CD1c-positive myeloid dendritic cell (primary cell): ENCODE data around the gene CPTP.

Source experiments
- DNase-seq: peaks from one replicate; pipeline ENCODE4 v3.0.0-alpha.2; 2016; ENCODE audit errors: extremely low spot score

CPTP gene

DNA sequence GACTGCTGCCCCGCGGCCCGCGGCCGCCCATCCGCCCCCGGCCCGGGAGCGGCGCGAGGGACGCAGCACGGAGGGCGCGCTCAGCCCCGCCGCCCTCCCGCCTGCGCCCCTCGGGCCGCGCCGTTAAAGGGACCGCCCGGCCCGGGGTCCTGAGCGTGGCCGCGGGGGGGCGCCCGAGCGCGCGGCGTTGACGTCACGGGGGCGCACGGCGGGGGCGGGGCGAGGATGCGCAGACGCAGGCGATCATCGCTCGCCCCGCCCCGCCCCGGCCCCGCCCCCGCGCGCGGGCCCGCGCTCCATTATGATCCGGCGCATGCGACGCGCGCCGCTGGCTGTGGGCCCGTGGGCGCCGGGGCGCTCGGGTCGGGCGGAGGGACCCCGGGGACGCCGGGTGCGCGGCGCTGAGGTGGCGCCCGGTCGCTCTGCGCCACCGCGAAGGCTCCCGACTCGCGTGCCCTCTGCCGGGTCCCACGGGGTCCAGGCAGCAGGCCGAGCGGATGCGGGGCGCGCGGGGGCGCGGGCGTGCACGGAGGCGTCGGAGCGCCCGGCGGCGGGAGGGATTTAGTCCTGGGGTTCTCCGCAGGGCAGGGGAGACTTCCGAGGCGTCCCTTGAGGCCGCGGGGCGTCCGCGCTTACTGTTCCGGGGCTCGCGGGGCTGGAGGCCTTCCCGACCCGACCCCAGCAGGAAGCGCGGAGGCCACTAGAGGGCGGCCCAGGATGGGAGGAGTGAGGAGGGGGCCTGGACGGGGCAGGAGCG is 24.8 kb downstream of the CPTP start, which contains the start of gene DVL1:
Gene DVL1, minus strand, starts transcription at position 163 of the 757 bp plus-strand sequence. CDS start 353 bp downstream, outside the sequence.
- peak; percentile 86 for DNase-seq

DNA sequence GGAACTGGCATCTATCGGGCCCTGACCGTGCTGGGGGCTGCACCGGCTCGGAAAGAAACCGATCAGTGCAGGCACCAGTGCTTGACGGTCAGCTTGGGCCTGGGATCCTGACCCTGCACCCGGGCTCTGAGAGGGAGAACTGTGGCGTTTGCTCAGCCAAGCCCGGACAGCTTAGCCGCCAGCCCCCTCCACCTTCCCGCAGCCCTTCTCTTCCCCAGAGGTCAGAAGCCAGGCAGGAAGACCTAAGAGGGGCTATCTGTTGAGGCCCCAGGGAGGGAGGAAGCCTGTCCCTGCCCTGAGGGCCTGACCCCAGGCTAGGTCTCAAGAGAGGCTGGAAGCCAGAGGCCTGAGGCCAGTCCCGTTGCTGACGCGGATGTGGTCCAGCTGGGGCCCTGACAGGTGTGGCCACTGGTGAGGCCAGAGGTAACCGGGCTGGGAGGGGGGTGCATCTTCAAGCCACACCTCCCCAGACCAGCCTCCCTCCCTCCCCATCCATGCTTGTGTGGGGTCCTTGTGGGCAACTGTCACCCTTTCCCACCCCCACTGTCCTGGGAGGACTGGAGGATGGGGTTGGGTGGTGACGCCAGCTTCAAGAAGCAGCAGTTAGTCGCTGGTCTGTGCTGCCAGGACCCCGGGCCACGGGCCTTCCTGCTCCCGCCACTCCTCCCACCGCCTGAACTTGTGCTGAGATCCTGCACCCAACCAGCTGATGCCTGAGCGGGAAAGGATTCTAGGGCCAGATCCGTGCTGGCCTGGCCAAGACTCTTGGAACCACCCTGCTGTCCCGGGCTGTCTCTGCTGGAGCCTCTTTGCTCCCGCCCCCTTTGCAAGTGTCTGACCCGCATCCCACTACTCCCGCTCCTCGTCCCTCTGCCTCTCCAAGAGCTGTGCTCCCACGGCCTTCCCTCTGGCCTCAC is 27.2 kb downstream of the CPTP start:
- DNase-seq, result no peak

DNA sequence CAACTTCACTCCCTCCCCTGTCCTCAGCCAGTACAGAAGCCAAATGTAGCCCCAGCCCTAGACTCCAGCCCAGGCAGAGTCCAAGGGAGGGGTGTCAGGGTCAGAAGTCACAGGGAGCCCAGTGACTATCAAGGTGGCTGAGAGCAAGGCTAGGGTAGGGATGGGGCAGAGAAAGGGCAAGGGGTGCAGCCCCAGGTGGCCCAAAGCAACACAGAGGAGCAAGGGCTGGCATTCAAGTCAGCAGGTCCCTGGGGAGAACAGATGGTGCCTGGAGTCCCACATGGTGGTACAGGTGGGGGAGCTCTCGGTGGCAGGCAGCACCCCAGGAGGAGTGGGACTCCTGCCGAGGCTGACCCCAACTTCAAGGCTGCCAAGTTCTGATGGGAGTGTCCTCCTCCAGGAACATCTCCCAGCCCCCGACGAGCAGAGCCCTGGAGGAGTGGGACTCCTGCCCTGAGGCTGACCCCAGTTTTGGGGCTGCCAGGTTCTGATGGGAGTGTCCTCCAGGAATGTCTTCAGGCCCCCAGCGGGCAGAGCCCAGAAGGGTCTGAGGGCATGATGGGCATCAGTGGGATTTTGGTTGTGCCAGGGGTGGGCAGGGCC is 28.3 kb downstream of the CPTP start:
- DNase-seq, result no peak

DNA sequence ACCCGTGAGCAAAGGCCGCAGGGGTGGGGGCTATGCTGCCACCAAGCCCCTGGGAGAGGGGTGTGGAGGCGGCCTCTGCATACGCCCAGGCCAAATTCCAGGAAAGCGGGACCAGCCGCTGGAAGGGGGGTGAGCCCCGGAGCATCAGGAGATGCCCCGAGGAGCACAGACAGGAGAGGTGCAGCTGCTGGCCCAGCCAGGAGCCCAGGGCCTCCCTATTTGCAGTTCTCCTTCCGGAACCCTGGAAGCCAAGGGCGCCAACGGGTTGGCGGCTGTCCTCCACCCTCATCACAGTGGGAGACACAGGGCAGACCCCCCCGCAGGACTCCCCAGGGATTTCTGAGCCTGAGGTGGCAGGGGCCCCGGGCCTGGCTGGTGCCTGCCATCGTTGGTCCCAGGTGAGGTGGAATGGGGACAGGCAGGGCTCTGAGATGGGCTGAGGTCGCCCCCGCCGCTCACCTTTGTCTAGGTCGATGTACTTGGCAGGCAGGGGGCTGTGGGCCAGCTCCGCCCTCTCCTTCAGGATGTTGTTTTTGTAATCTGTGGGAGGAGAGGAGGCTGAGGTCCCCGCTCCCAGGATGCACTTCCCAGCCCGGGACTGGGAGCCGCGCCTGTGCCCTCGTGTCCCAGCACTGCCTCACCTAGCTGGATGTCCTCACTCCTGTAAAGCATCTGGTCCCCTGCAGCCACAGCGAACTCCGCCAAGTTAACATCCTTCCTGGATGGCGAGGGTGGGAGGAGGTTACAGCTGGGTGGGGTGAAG is 29.0 kb downstream of the CPTP start:
- no peak for DNase-seq

DNA sequence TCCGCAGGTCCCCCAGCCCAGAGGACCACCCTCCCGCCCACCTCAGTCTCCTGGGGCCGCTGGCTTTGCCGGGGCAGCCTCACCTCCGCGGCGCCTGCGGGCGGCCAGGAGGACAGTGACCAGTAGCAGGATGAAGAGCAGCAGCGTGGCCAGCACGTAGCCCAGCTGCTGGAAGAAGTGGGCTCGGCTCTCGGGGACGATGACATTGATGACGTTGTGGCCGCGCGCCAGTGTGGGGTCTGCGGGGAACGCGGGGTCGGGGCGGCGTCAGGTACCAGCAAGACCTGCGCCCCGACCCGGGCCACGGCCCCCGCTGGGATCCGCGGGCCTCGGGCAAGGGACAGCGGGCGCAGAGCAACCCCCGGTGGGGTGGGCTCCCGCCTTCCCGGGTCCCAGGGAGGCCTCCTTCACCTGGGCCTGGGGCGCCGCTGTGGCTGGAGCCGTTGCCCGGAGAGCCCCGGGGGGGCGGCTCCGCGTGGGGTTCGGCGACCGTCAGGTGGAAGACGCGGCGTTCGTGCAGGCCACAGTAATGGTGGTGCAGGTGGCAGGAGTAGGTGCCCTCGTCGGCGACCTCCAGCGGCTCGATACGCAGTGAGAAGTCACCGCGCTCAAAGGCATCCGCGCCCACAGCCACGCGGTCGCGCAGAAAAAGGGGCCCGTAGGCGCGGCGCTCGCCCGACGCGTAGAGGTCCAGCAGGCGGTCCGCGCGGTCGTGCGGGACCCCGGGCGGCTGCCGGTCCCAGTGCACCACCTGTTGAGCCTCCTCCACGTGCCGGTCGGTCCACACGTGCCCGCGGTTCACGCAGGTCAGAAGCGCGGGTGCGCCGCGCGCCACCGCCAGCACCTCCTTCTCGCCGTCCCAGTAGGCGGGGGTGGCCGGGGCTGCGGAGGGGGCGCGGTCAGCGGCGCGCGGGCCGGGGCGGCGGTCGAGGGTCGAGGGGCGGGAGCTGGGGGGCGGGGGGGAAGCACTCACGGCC is 30.0 kb downstream of the CPTP start:
- no peak for DNase-seq

DNA sequence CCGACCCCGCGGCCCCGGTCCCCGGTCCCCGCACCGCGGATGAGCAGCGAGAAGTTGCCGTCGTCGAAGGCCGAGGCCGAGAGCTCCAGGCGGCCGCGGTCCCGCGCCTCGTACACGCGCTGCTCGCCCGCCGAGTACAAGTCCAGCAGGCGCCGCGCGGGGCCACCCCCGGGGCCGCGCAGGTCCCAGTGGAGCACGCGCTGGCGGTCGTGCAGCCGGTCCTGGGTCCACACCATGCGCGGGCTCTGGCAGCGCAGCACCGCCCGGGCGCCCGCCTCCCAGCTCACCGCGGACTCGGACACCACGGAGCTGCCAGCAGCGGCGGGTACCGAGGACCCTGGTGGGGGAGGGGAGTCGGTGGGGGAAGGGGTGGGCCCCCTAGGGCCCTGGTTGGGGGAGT is 30.8 kb downstream of the CPTP start:
- peak; percentile 60 for DNase-seq

DNA sequence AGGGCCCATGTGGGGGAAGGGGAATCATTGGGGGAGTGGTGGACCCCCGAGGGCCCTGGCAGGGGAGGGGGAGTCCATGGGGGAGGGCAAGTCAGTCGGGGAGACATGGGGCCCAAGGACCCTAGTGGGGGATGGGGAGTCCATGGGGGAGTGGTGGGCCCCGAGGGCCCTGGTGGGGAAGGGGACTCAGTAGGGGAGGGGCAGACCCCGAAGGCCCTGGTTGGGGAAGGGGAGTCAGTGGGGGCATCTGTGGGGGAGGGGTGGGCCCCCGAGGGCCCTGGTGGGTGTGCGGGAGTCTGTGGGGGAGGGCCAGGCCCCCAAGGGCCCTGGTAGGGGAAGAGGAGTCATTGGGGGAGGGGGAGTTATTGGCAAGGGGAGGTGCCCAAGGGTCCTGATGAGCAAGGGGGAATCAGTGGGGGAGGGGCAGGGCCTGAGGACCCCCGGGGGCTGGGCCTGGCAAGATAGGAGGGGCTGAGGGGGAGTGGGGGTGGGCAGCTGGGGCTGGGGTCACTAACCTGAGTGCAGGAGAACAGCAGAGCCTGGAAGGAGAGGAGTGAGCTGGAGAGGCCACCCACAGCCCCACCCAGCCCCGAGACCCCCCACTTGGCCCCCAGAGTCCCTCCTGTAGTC is 31.7 kb downstream of the CPTP start:
- DNase-seq, result no peak

DNA sequence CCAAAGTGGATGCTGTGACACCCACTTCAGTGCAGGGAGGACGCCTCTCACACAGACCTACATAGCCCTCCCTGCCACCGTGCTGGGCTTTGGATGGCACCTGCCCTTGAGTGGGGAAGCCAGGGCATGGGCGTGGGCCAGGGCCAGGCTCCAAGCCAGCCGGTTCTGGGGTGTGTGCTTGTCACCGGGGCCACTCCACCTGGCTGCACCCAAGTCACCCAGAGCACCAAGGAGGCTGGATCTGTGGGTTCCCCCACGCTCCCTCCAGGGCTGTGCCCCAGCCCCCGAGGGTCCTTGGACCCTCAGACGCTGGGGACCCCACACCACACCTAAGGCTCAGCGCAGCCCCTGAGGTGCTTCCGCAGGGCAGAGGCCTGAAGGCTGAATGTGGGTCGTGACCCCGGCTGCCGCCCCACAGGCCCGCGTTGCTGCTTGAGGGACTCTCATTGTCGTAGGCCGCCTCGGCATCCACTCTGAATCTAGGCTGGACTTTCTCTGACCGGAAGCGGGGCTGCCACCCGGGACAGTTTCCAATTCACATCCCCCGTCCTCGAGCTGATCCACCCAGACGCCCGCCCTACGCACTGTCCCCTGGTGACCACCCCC is 32.3 kb downstream of the CPTP start:
- DNase-seq, result no peak

DNA sequence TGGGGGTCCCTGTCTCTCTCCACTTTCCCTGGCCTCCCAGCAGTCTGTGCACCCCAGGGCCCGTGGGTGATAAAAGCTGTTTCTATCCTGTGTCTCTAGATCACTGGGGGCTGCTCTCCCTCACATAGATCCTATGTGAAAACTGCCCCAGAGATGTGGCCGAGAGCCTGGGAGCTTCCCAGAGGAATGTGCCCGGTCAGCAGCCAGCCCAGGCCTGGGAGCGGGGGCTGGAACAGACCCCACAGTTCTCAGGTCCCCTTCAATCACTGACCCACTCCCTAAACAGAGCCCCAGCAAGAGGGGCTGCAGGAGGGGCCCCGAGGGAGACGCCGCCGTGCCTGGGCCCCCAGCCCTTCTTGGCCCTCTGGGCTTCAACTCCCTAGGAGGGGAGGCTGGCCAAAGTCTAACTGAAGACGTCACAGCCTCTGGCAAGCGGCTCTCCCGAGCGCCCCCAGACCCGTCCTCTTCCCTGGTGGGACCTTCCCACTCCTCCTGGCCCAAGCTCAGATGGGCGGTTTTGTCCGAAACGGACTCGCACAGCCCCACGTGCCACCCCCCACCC is 33.4 kb downstream of the CPTP start:
- no peak for DNase-seq

DNA sequence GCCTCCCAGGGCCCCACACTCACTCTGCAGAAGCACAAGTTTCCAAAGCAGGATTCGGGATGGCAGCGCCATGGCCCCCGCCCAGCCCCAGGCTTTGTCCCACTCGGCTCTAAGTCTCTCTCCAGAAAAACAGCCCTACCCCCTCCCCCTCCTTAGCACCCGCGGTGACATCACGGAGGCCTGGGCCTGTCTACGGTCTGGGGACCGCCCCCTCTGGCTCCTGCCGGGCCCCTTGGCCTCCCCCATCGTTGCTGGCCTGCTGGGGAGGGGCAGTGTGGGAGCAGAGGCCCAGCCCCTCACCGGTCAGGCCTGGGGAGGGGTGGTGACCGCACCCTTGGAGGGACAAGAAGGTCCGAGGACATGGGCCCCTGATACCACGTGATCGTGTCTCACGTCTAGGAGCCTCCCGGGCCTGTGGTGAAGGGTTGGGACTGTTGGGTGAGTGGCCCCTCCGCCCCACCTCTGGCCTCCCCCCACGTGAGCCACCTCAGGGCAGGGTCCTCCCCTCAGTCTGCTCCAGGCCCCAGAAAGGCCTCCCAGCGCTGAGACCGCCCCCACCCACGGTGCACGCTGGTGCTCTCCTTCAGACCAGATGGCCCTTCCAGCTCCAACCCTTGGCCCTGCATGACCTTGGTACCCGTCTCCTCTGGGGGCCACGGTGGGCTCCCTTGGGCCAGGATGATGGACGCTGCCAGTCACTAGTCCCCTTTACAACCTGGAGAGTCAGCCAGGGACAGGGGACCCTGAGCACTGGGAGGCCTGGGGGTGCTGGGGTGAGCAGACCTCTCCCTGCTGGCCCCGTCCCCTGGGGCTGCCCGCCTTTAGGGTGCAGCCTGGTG is 34.0 kb downstream of the CPTP start, which contains the start of gene MXRA8:
Gene MXRA8, minus strand, starts transcription at position 123 of the 839 bp plus-strand sequence. Its CDS starts 51 bp downstream, at position 72.
- DNase-seq, result no peak

DNA sequence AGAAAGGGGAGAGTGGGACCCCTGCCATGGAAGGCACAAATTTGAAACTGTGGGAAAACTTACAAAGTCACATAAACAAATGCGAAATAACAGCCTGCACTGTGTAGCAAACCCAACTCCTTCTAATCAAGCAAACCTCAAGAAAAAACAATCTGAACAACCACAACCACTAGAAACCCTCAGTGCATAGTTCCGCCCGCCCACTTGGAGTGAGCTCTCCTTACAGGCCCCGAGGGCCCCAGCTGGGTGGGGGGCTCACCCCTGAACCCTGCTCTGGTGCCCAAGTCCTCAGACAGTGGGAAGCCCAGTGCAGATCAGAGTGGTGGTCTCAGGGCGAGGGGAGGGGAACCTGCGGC is 34.7 kb downstream of the CPTP start:
- DNase-seq, result no peak

DNA sequence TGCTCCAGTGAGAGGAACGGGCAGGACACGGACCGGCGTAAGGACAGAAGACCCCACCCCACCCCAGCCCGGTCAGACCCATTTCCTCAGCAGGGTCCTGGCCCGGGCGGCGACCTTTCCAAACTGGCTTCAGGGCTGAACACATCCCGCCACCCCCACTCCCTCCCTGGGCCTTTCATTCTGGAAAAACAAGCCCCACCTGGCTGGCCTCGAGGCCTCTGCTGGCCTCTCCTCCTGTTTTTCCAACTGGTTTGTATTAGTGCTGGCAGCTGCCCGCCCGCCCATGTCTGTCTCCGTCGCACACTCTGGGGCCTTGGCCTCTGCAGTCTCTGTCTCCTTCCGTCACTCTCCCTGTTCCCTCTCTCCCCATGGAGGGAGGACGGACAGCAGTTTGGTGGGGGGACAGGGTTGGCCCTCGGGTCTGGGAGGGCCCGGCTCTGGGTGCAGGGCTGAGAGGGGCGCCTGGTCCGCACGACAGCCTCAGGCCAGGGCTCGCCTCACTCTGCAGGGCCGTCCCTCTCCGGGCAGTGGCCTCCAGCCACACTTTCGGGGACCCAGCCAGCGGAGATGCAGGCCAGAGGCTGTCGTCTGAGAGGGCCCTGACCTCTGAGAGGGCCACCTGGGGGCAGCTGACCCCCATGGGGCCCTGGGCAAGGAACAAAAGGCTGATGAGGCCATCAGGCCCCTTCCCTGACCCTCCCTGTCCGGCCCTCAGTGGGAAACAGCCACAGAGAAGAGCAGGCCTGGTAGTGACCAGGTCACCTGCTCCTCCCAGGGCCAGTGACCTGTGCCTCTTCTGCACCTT is 35.3 kb downstream of the CPTP start:
- no peak for DNase-seq

DNA sequence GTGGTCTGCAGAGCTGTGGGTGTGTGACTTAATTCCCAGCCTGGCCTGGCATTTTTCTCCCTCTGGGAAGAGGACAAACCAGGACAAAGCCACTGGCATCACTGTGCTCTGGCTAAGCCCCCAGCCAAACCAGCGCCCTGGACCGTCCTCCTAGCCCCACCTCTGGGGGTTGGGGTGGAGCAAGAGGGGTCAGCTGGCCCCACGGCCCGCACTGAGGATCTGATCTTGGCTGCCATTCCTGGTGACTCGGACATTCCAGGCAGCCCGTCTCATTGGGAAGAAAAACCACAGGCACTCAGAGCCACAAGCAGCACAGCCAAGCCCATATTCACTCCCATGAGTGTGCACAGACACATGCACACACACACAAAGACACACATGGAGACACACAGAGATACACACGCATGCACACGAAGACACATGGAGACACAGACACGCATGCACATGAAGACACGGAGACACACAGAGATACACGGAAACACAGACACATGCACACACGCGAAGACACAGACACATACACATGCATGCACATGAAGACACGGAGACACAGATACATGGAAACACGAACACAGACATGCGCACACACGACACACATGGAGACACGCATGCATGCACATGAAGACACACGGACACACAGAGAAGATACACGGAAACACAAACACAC is 36.0 kb downstream of the CPTP start:
- no peak for DNase-seq

DNA sequence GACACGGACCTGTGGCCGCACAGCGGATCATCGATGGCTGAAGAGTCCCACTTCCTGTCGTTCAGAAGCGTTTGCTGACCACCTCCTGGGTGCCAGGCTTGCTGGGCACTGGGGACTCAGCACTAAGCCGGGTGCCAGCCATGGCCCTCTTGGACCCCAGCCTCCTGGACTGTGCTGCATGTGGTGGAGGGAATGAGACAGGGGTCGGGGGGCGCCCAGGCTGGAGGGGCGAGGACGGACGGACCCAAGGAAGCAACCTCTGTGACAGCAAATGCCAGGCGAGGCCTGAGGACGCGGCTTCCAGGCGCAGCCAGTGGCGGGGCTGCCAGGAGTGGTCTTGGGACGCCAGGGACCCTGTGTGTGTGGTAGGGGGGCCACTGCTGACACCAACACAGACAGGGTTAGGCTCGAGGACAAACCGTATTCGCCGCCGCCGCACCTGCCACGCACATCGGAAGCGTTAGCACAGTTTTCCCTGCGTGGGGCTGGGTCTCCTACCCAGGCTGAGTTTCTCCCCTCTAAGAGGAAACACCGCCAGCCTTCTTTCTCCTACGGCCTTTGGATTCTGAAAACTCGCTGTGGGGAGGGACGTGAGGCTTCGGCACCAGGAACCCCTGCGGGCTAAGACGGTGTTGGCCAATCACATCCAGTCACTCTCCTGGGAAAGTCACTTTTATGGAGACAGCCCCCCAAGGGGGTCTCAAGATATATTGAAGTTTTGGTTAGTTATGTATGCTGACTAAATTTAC is 36.8 kb downstream of the CPTP start:
- DNase-seq, result no peak

DNA sequence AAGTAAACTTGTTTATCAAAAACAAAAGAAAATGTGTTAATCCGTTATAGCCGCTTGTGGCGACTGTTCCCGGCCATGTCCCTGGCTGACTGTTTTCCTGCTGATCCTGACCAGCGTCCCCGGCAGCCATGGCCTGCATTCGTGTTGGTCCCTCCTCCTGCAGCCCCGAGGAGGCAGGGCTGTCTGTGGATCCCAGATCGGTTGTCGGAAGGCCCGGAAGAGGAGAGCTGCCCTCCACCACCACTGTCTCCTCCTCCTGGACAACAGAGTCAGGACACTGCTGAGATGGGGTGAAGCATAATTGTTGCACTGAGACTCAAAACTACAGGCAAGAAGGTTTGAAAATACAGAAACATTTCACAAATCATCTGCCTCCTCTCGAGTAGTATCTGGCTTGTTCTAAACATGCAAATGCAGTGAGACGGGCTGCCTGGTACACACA is 37.4 kb downstream of the CPTP start:
- no peak for DNase-seq

DNA sequence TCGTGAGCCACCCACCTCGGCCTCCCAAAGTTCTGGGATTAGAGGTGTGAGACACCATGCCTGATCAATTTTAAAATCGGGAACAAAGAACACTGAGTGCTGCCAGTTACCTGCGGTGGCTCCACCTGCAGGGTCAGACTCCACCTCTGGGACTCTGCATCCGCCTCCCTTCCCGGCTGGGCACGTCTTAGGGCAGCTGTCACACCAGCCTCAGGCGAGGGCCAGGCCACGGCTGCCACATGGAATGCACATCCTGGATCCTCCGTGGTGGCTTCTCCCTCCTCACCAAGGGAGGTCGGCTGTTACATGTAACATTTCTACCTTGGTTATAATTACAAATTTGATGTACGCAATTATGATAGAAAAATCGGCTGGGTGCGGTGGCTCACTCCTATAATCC is 39.7 kb downstream of the CPTP start:
- no peak for DNase-seq
